CD4-positive, alpha-beta T cell treated with Interleukin-17A for 4 hours (primary cell): ENCODE data around the gene MGMT.

Experiments
- DNase-seq: peaks from one replicate; pipeline ENCODE4 v3.0.0-alpha.2; 2020; ENCODE audit warnings: mixed read lengths

Gene MGMT

GRCh38 chr10:129717816-129718547 is 250.9 kb downstream of the MGMT start:
- no peak for DNase-seq

GRCh38 chr10:129718548-129719414 is 251.7 kb downstream of the MGMT start:
- no peak for DNase-seq

- no peak for DNase-seq
Observed at GRCh38 chr10:129719415-129719739, 252.3 kb downstream of the MGMT start.

- DNase-seq = no peak
Observed at GRCh38 chr10:129719889-129720590, 253.0 kb downstream of the MGMT start.

- no peak for DNase-seq
Observed at GRCh38 chr10:129725011-129725410, 258.0 kb downstream of the MGMT start.

GRCh38 chr10:129725482-129725881 is 258.4 kb downstream of the MGMT start:
- no peak for DNase-seq

- no peak for DNase-seq
Observed at GRCh38 chr10:129725890-129726631, 259.0 kb downstream of the MGMT start.

GRCh38 chr10:129727071-129727470 is 260.0 kb downstream of the MGMT start:
- no peak for DNase-seq

GRCh38 chr10:129727495-129727894 is 260.5 kb downstream of the MGMT start:
- no peak for DNase-seq

- DNase-seq = no peak
Observed at GRCh38 chr10:129728246-129728820, 261.3 kb downstream of the MGMT start.

- DNase-seq = no peak
Observed at GRCh38 chr10:129728905-129729795, 262.1 kb downstream of the MGMT start.

GRCh38 chr10:129730272-129730992 is 263.4 kb downstream of the MGMT start:
- no peak for DNase-seq

- no peak for DNase-seq
Observed at GRCh38 chr10:129730993-129731325, 263.9 kb downstream of the MGMT start.

- no peak for DNase-seq
Observed at GRCh38 chr10:129740532-129741279, 273.7 kb downstream of the MGMT start.

GRCh38 chr10:129741280-129741977 is 274.4 kb downstream of the MGMT start:
- no peak for DNase-seq

- no peak for DNase-seq
Observed at GRCh38 chr10:129741978-129742741, 275.1 kb downstream of the MGMT start.

GRCh38 chr10:129742742-129743550 is 275.9 kb downstream of the MGMT start:
- no peak for DNase-seq

- DNase-seq = no peak
Observed at GRCh38 chr10:129743738-129744133, 276.7 kb downstream of the MGMT start.
